Peyer's patch (tissue), 4 donors: ENCODE measurements around the gene MRPL43. TPM values are rescaled to one million over a fixed set of nuclear protein-coding genes. Genes with fewer than 3 reads are reported as not detected.

Source experiments
- DNase-seq, 3 donors: peaks; one replicate each; pipeline ENCODE4 v3.0.0-alpha.2; 2017 to 2019
- H3K27ac ChIP-seq, 4 donors: fragments of 200-600 bp; sonication (generic); one replicate each; pipeline ENCODE4 v1.5.1; 2016 to 2019
- H3K27me3 ChIP-seq, 2 donors: fragments of 200-600 bp; sonication (generic); one replicate each; pipeline ENCODE4 v1.5.1; 2019
- H3K36me3 ChIP-seq, 3 donors: fragments of 200-600 bp; sonication (generic); one replicate each; pipeline ENCODE4 v1.5.1; 2016 to 2019
- H3K4me1 ChIP-seq, 4 donors: fragments of 200-600 bp; sonication (generic); one replicate each; pipeline ENCODE4 v1.5.1; 2016 to 2019
- H3K4me3 ChIP-seq, 4 donors: fragments of 200-600 bp; sonication (generic); 1 replicate in 3 of 4; 2 replicates in 1 of 4; pipeline ENCODE4 v1.5.1; 2016 to 2019; ENCODE audit warnings: mild to moderate bottlenecking in 1 of 4
- H3K9me3 ChIP-seq, 4 donors: fragments of 200-600 bp; sonication (generic); one replicate each; pipeline ENCODE4 v1.5.1; 2016 to 2019; ENCODE audit warnings: mild to moderate bottlenecking in 1 of 4
- POLR2A ChIP-seq, 2 donors: fragments of 450-650 bp; IDR thresholded peaks; one replicate each; pipeline ENCODE4 v1.5.1; 2017; ENCODE audit warnings: antibody characterized with exemption in 2 of 2, mild to moderate bottlenecking in 2 of 2, moderate library complexity in 2 of 2
- total RNA-seq, 4 donors: library from RNA; depleted of rRNA; stranded (reverse); fragments of >200 nt; gene quantifications; one replicate each; pipeline ENCODE4 v1.1.0, GENCODE V29; 2016
- TF ChIP-seq, protein P1 (sequence below), 6 experiments: fragments of 450-650 bp in 4 of 6; fragments of 200-600 bp in 2 of 6; sonication (generic) in 1 of 6; IDR thresholded peaks; one replicate each; pipeline ENCODE4 v1.5.1; 2017 to 2019; ENCODE audit warnings: antibody characterized with exemption in 6 of 6, mild to moderate bottlenecking in 3 of 6, moderate library complexity in 1 of 6

Gene MRPL43
- total RNA-seq, 4 donors from 2014 or later: 40.5 to 85.5 (median 61.7) TPM

DNA sequence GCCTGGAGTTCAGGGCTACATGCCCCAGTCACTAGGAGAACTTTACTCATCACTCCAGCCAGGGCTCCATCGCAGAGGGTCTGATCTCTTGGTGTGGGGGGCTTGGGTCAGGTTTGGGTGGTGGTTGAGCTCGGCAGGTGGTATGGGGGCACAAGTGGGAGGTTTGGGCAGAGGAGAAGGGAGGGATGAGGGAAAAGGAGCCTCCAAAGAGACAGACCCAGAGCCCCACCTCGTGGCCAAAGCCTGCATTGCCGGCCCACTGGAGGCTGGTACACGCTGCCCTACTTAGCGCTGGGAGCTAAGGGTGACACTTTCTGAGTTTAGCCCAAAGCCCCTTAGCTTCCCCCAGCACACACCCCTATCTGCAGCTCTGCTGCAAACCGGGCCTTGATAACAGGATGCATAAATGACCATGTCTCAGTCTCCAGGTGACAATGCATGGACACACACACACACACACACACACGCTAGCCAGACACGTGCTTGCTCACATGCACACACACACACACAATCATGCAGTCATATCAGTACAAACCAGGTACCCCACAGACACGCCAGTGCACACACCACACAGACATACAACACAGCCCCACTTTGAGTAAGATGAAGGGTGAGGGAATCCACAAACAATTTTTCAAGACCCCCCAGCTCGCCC, 27.1 kb upstream of the MRPL43 start:
- no peaks in the 10 kb centered on the region for H3K9me3 ChIP-seq
- H3K27me3 ChIP-seq: no peaks in the 10 kb centered on the region
- no peak overlapping the region for H3K4me3 ChIP-seq
- H3K36me3 ChIP-seq: no peaks in the 10 kb centered on the region
- TF ChIP-seq POLR2A (IDR thresholded peaks at IDR 0.05): no peak
- TF ChIP-seq, protein P1, sequence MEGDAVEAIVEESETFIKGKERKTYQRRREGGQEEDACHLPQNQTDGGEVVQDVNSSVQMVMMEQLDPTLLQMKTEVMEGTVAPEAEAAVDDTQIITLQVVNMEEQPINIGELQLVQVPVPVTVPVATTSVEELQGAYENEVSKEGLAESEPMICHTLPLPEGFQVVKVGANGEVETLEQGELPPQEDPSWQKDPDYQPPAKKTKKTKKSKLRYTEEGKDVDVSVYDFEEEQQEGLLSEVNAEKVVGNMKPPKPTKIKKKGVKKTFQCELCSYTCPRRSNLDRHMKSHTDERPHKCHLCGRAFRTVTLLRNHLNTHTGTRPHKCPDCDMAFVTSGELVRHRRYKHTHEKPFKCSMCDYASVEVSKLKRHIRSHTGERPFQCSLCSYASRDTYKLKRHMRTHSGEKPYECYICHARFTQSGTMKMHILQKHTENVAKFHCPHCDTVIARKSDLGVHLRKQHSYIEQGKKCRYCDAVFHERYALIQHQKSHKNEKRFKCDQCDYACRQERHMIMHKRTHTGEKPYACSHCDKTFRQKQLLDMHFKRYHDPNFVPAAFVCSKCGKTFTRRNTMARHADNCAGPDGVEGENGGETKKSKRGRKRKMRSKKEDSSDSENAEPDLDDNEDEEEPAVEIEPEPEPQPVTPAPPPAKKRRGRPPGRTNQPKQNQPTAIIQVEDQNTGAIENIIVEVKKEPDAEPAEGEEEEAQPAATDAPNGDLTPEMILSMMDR (IDR thresholded peaks at IDR 0.05): peak; percentile 77 to 93 (median 89)
- DNase-seq: peak; percentile 83 to 94 (median 87)
- no peak overlapping the region for H3K27ac ChIP-seq
- peaks cover 0 to 25% (median 10%) of the 10 kb centered on the region in 4 donors for H3K4me1 ChIP-seq

DNA sequence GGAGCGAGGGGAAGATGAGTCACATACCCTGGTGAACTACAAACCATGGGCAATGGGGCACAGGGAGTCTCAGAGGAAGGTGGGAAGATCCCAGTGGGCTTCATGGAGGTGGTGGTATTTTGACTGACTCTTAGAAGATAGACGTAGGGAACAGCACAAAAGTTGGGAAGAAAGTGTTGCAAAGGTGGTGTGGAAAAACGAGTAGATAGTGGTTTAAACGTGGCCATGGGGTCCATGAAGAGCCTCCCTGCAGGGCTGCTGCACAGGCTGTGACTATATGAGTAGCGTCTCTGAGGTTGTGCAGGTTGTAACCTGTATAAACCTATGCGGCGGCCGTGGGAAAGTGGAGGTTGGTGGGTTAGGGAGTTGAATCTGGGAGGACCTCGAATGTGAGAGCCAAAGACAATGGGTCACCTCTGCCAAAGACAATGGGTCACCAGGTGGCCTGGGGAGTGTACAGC, 26.1 kb upstream of the MRPL43 start:
- no peak for DNase-seq
- Histone ChIP-seq H3K27me3 (no peaks in the 10 kb centered on the region), H3K9me3 (no peaks in the 10 kb centered on the region), H3K4me3 (no peak overlapping the region), H3K36me3 (no peaks in the 10 kb centered on the region), H3K4me1 (peaks cover 0 to 18% (median 3%) of the 10 kb centered on the region in 4 donors), H3K27ac (peak overlapping the region in 2 of 4 donors; percentile 10 to 55)
- TF ChIP-seq POLR2A (IDR thresholded peaks at IDR 0.05): no peak
- TF ChIP-seq, protein P1 (IDR thresholded peaks at IDR 0.05): no peak

DNA sequence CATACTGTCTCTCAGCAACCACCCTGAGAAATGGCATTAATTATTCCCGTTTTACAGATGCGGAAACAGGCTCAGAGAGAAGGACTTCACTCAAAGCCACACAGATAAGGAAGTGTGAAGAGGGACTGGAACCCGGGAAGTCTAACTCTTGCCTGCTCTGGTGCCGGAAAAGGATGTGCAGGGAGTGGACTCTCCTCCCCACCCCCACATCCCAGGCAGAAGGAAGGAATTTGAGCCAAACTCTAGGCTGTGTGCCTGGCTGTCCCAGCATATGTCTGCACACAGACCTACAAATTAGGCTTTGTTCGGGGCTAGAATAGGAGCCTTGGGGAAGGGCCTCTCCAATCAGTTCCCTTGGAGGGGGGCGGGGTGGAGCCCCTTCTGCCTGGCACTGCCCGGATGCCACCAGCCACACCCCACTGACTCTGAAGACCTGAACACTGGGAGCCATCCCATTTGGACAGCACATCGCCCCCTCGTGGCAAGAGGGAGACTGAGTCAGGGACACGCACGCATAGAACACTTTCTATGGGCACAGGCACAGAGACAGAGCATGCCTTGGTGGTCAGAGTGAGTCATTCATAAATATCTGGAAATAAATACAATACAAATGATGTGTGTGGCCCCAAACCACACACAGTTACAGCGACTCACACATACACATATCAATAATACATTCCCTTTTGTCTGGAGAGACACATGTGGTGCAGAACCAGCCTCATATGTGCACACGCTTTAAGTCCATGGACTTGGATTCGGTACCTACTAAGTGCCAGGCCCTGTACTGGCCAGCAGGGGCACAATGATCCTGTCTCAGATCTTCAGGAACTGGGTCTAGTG, 25.4 kb upstream of the MRPL43 start:
- no peaks in the 10 kb centered on the region for H3K27me3 ChIP-seq
- DNase-seq: peak; percentile 80 to 95 (median 86)
- peaks cover 0 to 25% (median 3%) of the 10 kb centered on the region in 4 donors for H3K4me1 ChIP-seq
- no peaks in the 10 kb centered on the region for H3K9me3 ChIP-seq
- TF ChIP-seq, protein P1 (IDR thresholded peaks at IDR 0.05): peak; percentile 72 to 94 (median 91)
- no peak for TF ChIP-seq POLR2A (IDR thresholded peaks at IDR 0.05)
- no peaks in the 10 kb centered on the region for H3K36me3 ChIP-seq
- peak overlapping the region in 2 of 4 donors; percentile 10 to 55 for H3K27ac ChIP-seq
- H3K4me3 ChIP-seq: no peak overlapping the region

DNA sequence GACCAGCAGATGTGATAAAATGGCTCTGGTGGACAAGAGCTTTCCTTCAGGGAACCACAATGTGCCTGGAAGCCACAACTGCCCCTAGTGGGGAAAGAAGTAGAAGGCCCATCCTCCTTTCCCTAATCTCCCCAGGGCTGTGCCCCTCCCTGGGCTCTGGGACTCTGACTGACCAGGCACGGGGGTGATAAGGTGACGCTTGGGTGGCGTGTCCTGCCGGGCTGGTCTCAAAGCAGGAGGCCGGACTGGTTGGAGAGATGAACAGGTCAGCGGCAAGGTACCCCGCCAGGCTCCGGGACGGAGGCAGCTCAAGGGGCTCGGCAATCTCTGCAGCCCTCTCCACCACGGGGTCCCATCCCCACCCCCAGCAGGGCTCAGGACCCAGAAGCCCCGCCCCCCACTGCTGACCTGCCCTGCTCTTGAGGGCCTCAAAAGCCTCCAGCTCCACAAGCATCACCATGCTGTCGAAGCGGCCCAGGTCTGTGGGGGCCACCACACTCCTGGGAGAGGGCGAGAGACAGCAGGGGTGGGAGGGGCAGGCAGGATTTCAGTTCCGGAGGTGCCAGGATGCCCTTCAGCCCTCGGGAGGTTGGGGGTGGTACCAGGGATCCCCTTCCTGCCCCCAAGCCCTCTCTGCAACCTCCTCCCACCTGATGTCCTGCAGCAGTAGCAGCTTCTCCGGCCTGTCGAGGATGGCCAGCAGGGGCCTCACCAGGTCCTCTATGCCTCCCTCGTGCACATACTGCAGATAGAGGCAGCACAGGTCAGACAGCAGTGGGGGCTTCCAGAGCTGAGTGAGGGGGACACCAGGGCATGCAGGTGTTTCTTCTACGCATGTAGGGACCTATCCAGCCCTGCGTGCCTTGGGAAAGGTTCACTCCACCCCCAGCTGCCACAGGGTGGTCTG, 24.5 kb upstream of the MRPL43 start:
- no peak for DNase-seq

More for the DNA sequence above, 24.5 kb upstream of the MRPL43 start:
- no peak overlapping the region for H3K4me3 ChIP-seq
- H3K27ac ChIP-seq: no peak overlapping the region
- H3K4me1 ChIP-seq: peaks cover 0 to 32% (median 3%) of the 10 kb centered on the region in 4 donors
- no peak for TF ChIP-seq POLR2A (IDR thresholded peaks at IDR 0.05)
- TF ChIP-seq, protein P1 (IDR thresholded peaks at IDR 0.05): peak in 2 of 6 experiments; percentile 9 to 18
- peaks cover 0 to 6% (median 0%) of the 10 kb centered on the region in 3 donors for H3K36me3 ChIP-seq
- no peaks in the 10 kb centered on the region for H3K27me3 ChIP-seq
- H3K9me3 ChIP-seq: no peaks in the 10 kb centered on the region
